ENCODE results near the gene SOST.

SOST gene

DNA sequence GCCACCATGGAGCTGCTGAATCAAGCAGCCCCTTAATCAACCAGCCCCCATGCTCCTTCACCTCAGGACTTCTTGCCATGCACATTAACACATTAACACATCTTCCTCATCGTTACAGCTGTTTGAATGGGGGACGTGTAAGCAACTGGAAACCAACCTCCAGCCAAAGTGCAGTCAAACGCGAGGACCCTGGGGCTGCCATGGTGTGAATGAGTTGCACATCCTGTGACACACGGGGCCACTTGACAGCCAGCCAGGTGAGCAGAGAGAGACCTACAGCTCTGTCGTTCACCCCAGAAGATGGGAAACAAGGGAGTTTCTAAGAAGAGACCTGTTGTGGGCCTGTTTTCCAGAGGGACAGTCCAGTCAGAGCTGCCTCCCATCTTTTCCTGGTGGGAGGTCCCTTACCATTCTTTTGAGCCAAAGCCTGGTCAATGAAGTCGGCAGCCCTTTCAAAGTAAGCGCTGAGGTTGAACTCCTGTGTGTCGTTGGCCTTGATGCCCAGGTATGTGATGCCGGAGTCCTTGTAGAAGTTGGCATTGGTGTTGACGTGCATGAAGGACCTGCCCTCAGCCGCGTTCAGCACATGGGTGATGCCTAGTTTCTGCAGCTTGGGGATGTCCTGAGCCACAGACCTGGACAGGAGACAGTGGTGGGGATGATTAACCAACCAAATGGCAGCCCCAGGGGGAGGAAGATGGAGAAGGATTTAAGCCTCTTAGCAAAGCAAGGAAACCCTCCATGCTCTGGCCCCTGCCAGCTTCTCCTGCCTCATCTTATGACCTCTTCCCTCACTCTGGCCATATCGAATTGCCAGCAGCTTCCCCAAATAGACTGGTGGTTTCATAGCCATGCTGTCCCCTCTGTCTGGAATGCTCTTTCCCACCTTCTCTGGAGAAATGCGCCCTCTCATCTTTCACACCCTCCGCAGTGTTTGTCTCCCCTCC, 16.0 kb upstream of the SOST start:
- DNase-seq, result no peak

GRCh38 chr17:43772877-43773648, 14.5 kb upstream of the SOST start:
- DNase-seq, result no peak

GRCh38 chr17:43771463-43771862, 12.9 kb upstream of the SOST start:
- DNase-seq, result no peak

DNA sequence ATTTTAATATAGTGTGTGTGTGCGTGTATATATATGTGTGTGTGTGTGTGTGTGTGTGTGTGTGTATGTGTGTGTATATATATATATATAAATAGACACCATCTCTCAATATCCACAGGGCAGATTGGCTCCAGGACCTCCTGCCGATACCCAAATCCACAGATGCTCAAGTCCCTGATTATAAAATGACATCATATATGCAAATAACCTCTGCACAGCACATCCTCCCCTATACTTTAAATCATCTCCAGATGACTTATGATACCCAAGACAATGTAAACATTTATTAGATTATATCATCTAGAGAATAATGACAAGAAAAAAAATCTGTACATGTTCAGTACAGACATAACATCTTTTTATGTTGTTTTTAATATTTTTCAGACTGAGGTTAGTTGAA, 12.4 kb upstream of the SOST start:
- DNase-seq, result no peak

DNA sequence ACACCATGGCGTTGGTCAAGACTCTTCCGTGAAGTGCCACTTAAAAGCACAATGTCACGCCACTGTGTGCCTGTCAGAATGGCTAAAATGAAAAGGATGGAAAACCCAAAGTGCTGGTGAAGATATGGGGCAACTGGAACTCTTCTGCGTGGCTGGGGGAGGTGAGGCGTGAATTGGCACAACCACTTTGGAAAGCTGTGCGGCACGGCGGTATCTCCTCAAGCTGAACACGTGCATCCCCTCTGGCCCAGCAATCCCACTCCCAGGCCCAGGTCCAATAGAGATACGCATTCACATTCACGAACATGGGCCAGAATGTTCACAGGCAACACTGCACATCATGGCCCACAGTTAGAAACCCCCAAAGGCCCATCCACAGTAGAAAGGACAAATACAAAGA, 11.3 kb upstream of the SOST start:
- no peak for DNase-seq

- no peak for DNase-seq
Observed at GRCh38 chr17:43769426-43769825, 10.8 kb upstream of the SOST start.

DNA sequence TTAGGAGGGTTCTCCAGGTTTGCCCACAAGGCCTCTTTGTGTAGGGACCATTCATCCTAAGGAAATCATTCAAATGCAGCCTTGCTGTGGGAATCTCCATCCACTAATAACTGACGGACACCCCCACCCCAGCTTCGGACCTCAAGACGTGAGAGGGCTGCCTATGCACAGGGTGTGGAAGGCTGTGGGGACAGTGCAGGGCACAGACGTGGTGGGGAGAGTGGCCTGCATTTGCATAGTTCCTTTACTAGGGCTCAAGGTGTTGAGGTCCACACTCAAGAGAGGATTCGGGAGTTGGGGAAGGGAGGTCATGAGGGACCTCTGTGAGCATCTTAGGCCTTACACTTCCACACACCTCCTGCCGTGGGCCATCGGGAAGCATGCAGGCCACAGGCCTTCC, 10.4 kb upstream of the SOST start:
- no peak for DNase-seq

GRCh38 chr17:43768382-43768781, 9.8 kb upstream of the SOST start:
- no peak for DNase-seq

- no peak for DNase-seq
Observed at GRCh38 chr17:43767713-43768059, 9.1 kb upstream of the SOST start.

DNA sequence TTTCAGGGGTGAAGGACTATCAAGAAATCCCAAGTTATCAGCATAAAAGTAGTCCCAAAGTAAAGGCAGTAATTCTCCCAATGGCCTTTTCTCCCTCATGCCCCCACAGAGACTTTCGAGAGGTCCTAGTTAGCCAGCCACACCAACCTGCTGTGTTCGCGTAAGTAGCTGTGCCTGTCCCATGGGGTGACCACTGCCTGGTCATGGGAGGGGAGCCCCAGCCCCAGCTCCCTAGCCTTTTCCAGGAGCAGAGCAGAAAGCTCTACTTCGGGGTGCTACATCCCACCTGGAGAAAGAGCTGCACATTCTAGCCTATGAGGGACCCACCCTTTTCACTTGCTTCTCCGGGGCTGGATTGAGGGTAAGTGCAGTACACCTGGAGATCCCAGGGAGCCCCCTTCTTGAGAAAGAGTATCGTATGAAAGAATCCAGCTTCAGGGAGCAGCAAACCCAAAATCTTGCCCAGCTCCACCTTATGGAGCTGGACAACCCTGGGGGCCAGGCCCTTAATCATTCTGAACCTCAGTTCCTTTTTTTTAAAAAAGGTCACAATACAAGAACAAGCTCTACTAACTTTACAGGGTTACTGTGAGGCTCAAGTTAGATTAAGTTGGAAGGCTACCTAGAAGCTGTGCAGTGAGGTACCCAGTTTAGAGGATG, 8.6 kb upstream of the SOST start:
- DNase-seq, result no peak

DNA sequence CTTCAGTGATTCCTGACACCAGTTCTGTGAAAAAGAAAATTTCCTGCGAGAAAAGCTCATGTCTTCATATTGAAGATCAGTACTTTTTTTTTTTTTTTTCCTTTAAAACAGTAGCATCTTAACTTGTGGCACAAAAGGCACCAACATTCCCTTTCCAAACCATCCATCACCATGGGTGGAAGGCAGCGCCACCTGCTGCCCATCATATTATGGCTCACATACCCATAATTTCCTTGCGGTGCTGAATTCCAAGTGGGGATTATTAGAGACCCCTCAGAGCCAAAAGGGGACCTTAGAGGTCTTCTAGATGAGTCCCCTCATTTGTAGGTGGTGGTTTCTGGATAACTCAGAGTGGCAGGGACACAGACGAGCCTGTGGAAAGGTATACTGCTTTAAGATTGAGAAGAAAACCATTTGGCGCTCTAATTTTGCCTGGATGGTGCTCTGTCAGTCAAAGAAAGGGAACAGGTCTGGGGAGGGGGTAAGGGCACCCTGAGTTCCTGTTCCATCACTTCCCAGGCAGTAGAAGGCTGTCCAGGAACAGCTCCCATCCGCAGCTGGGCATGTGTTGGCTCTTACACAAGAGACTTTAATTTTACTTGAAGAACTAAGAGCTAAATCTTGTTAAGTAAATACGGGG, 7.9 kb upstream of the SOST start:
- DNase-seq, result no peak

DNA sequence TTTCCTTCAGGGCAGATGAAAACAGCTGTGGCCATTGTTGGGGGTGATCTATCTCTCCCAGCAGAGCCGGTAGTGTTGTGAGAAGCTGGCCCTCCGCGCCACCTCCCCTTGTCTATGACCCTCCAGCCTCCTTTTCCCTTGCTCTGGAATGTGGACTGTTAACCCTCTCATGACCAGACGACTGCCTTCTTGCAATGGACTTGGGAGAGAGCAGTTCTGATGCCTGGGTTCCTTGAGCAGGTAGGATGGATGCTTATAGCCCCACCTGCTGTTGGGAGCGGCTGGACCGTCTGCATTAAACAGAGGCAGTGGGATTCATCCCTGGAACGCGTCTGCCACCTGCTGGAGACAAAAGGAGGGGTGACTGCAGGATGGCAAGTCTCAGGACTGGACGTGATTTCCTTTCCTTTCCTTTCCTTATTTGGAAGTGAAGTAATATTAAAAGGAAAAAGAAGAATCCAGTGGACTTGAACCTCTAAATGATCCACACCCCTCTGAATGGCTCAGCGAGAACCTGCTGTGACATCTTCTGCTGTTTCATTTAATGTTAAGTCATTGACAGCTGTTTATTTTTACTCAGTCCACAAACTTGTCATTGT, 1.8 kb upstream of the SOST start:
- peak; percentile 60 for DNase-seq

GRCh38 chr17:43759836-43760235, 1.2 kb upstream of the SOST start:
- no peak for DNase-seq

GRCh38 chr17:43758086-43758485, 505 bp downstream of the SOST start:
- DNase-seq, result no peak

DNA sequence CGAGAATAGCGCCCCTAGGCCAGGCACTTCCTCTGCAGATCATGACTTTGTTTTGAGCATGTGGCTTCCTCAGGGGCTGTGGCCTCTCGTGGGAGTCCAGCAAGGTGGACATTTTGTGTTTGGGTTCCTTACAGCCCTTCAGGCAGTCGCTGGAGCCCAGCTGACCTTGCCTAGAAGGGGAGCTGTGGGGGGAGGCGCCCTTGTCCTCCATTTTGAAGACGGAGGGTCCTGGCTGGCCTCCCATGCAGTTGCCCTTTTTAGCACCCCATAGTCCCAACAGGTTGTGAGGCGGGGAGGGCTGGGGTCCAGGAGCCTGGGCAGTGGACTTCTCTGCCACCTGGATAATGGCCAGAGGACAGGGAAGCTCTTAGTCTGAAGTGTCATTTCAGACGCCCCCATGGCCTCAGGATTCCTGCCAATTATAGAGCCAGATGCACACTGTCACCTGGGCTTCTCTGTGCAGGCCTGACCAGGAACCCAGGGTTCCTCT, 1.4 kb downstream of the SOST start:
- DNase-seq, result no peak

DNA sequence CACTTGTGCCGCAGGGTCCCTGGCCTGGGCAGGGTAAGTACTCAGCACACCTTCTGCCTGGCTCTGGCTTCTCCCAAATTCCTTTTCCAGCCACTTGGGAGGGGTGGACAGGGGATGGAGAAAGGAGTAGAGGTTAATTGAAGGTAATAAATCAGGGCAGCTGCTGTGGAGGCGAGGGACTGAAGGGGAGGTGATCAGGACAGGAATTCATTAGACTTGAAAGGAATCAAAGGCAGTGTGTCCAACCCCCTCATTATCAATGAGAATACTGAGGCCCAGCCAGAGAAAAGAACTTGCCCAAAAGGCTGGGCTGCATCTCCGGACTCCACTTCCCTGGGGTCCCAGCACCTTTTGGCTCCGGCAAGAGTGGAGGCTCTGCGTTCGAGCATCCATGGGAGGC, 2.4 kb downstream of the SOST start:
- DNase-seq, result no peak

DNA sequence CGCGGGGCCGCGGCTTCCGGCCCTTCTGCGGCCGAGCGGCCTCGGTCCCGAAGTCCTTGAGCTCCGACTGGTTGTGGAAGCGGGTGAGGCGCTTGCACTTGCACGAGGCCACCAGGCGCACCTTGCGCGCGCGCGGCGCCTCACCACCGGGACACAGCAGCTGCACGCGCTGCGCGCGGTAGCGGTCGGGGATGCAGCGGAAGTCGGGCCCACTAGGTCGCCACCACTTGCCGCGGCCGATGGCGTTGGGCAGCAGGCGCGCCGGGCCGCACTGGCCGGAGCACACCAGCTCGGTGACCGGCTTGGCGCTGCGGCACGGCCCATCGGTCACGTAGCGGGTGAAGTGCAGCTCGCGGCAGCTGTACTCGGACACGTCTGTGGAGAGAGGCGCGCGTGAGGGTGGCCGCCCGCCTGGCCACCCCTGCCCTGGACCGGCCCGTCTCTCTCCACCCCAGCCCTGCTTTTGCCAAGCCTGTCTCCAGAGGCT, 3.2 kb downstream of the SOST start:
- DNase-seq, result no peak

DNA sequence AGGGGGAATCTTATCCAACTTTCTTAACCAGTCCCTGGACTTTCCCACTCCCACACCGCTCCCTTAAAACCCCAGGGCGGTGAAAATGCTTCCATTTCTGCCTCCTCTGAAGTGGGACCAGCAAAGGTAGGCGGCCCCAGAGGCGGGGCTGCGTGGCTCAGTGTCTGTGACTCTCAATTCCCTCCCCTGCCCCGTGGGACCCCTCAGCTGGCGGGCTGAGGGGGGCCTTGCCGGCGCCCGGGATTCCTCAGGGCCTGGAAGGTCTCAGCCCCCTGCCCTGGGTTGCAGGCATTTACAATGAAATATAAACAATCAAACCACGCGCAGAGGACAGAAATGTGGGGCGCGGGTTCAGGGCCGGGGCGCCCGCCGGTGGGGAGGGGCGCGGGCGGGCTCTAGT, 3.6 kb downstream of the SOST start:
- no peak for DNase-seq

GRCh38 chr17:43753493-43754129, 5.0 kb downstream of the SOST start:
- no peak for DNase-seq

- DNase-seq, result no peak
Observed at GRCh38 chr17:43750153-43750552, 8.4 kb downstream of the SOST start.

DNA sequence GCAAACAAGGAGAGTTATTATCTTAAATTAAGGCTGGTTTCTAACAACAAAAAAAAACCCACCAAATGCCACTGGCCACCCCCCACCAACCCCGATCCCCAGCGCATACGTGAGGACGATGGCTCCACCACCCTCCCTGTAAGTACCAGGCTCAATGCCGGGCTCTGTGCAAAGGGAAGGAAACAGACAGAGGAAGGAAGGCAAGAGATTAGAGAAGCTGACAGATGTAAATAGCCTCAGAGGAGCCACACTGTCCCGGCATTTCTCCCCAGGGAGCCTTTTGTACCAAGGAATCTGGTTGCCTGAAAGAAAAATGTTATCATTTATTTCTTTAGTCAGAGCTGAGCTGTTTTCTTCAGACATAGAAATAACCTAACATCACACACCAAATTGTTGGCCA, 13.1 kb downstream of the SOST start:
- no peak for DNase-seq

DNA sequence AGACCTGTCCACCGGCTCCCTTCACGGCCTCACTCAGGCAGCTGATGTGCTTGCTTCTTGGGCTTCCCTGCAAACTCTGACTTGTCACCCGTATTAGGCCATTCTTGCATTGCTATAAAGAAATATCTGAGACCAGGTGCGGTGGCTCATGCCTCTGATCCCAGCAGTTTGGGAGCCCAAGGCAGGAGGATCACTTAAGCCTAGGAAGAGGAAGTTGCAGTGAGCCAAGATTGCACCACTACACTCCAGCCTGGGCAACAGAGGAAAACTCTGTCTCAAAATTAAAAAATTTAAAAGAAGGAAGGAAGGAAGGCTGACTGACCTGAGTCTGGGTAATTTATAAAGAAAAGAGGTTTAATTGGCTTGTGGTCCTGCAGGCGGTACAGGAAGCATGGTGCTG, 17.0 kb downstream of the SOST start:
- no peak for DNase-seq

All from DMS 273 treated with DMSO at 0.1 percent for 48 hours (cell line).